Right lobe of liver (tissue), 6 donors: ENCODE measurements around the gene CACNA2D3. TPM values are rescaled to one million over a fixed set of nuclear protein-coding genes. Genes with fewer than 3 reads are reported as not detected.

Experiments used
- ATAC-seq, 4 donors: fragments of 200-7000 bp; cut with Tn5 transposase; one replicate each; pipeline ENCODE4 v1.9.1; 2020; ENCODE audit warnings: mild to moderate bottlenecking in 4 of 4, moderate library complexity in 4 of 4
- DNase-seq, 3 donors: peaks; one replicate each; pipeline ENCODE4 v3.0.0-alpha.2; 2020
- H3K27ac ChIP-seq, 3 donors: fragments of 200-600 bp; one replicate each; pipeline ENCODE4 v1.8.0; 2022
- H3K27me3 ChIP-seq, 2 donors: fragments of 200-600 bp; one replicate each; pipeline ENCODE4 v1.8.0; 2022
- H3K36me3 ChIP-seq, 4 donors: fragments of 200-600 bp; sonication (generic) in 1 of 4; one replicate each; pipeline versions ENCODE4 v1.5.1 to v1.8.0; 2017 to 2022; ENCODE audit warnings: control low read depth in 1 of 4
- H3K4me1 ChIP-seq, 4 donors: fragments of 200-600 bp; sonication (generic) in 1 of 4; one replicate each; pipeline versions ENCODE4 v1.5.1 to v1.8.0; 2017 to 2022; ENCODE audit warnings: control low read depth in 1 of 4
- H3K4me3 ChIP-seq, 3 donors: fragments of 200-600 bp; one replicate each; pipeline ENCODE4 v1.8.0; 2022
- H3K9me3 ChIP-seq, 4 donors: fragments of 200-600 bp; sonication (generic) in 1 of 4; one replicate each; pipeline versions ENCODE4 v1.5.1 to v1.8.0; 2017 to 2022; ENCODE audit warnings: control low read depth in 1 of 4
- CTCF ChIP-seq, 4 donors: fragments of 200-600 bp in 3 of 4; fragments of 450-650 bp in 1 of 4; IDR thresholded peaks; one replicate each; pipeline versions ENCODE4 v1.5.1 to v1.8.0; 2016 to 2022; ENCODE audit warnings: antibody characterized with exemption in 4 of 4, mild to moderate bottlenecking in 2 of 4
- POLR2A ChIP-seq: fragments of 450-650 bp; IDR thresholded peaks from one replicate; pipeline ENCODE4 v1.6.1; 2017; ENCODE audit warnings: antibody characterized with exemption, mild to moderate bottlenecking
- WGBS: methylation state at CpG from one replicate; pipeline ENCODE4 v1.1.6; 2018; ENCODE audit warnings: low coverage, low lambda C conversion rate; ENCODE audit not compliant: insufficient coverage; ENCODE audit errors: missing lambda C conversion rate; 5-methylcytosine and 5-hydroxymethylcytosine counted together
- intact Hi-C, 2 donors: fragments of 100-400 bp; cut with DNase I; formaldehyde crosslinking; loops; one replicate each; pipeline versions ENCODE4 v1.11.2 to v1.14.1; 2022
- total RNA-seq, 6 experiments: library from RNA; depleted of rRNA in 2 of 6; stranded (reverse); fragments of >200 nt in 2 of 6; fragmentation: NEBNext Ultra II Directional in 3 of 6; extraction: Animal tissue kit (Norgen Biotek cat#: 25700) in 3 of 6; gene quantifications; one replicate each; pipeline versions ENCODE4 v1.1.0 to v1.2.4, GENCODE V29; 2016 to 2023
- donor health status: DM: no; HTN: yes; CAD: no.
- donor health status: DM: no; HTN: no; CAD: no.
- donor health status: DM: no; HTN: no; CAD: no.
- donor health status: DM: no; HTN: yes; CAD: no.
- donor health status: DM: no; HTN: yes; CAD: no.

The CACNA2D3 gene
- total RNA-seq, 6 experiments from 2014 or later = 0.28 to 0.87 TPM; not detected in 4

- Histone ChIP-seq H3K9me3 (no peaks in the 10 kb centered on the region), H3K27me3 (no peaks in the 10 kb centered on the region), H3K4me1 (no peaks in the 10 kb centered on the region), H3K36me3 (no peaks in the 10 kb centered on the region), H3K27ac (no peak overlapping the region), H3K4me3 (no peak overlapping the region)
- TF ChIP-seq CTCF (IDR thresholded peaks at IDR 0.05) = no peak
- no peak for TF ChIP-seq POLR2A
- intact Hi-C loops = no loop called here
- WGBS = 75% methylated on average over 8 of the region's 8 CpGs
- ATAC-seq (no peak), DNase-seq (no peak)
Measured at GRCh38 chr3:54344601-54345231, 222.4 kb downstream of the CACNA2D3 start.

GRCh38 chr3:54345847-54346375 is 223.6 kb downstream of the CACNA2D3 start:
- Histone ChIP-seq H3K4me1 (no peaks in the 10 kb centered on the region), H3K27me3 (no peaks in the 10 kb centered on the region), H3K4me3 (no peak overlapping the region), H3K27ac (no peak overlapping the region), H3K36me3 (no peaks in the 10 kb centered on the region), H3K9me3 (no peaks in the 10 kb centered on the region)
- 47% methylated on average over 4 of the region's 5 CpGs for WGBS
- no peak for ATAC-seq
- no peak for DNase-seq
- TF ChIP-seq POLR2A (no peak), CTCF (IDR thresholded peaks at IDR 0.05) (no peak)
- intact Hi-C loops = no loop called here

- H3K4me3 ChIP-seq = no peak overlapping the region
- ATAC-seq (no peak), DNase-seq (no peak)
- no peaks in the 10 kb centered on the region for H3K9me3 ChIP-seq
- no peaks in the 10 kb centered on the region for H3K4me1 ChIP-seq
- no peak overlapping the region for H3K27ac ChIP-seq
- intact Hi-C loops = no loop called here
- WGBS = 88% methylated on average over 3 of the region's 3 CpGs
- H3K36me3 ChIP-seq = no peaks in the 10 kb centered on the region
- H3K27me3 ChIP-seq = no peaks in the 10 kb centered on the region
- TF ChIP-seq POLR2A = no peak
- no peak for TF ChIP-seq CTCF (IDR thresholded peaks at IDR 0.05)
Measured at GRCh38 chr3:54347060-54347459, 224.7 kb downstream of the CACNA2D3 start.

GRCh38 chr3:54347933-54348332 is 225.6 kb downstream of the CACNA2D3 start:
- Histone ChIP-seq H3K9me3 (no peaks in the 10 kb centered on the region), H3K27me3 (no peaks in the 10 kb centered on the region), H3K4me3 (no peak overlapping the region), H3K27ac (no peak overlapping the region), H3K36me3 (no peaks in the 10 kb centered on the region), H3K4me1 (no peaks in the 10 kb centered on the region)
- 65% methylated on average over 2 of the region's 2 CpGs for WGBS
- intact Hi-C loops = no loop called here
- TF ChIP-seq CTCF (IDR thresholded peaks at IDR 0.05) = no peak
- DNase-seq = no peak
- no peak for ATAC-seq
